ENCODE measurements around the gene FAM3D. TPM values are rescaled to one million over a fixed set of nuclear protein-coding genes. Genes with fewer than 3 reads are reported as not detected.
"Not testable (repeated sequence)": the region's sequence is repeated elsewhere in the genome, so short reads cannot be mapped to it uniquely, and the experiment has no call there.

FAM3D gene, protein sequence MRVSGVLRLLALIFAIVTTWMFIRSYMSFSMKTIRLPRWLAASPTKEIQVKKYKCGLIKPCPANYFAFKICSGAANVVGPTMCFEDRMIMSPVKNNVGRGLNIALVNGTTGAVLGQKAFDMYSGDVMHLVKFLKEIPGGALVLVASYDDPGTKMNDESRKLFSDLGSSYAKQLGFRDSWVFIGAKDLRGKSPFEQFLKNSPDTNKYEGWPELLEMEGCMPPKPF
- total RNA-seq = not detected
- long read RNA-seq = 0 reads

DNA sequence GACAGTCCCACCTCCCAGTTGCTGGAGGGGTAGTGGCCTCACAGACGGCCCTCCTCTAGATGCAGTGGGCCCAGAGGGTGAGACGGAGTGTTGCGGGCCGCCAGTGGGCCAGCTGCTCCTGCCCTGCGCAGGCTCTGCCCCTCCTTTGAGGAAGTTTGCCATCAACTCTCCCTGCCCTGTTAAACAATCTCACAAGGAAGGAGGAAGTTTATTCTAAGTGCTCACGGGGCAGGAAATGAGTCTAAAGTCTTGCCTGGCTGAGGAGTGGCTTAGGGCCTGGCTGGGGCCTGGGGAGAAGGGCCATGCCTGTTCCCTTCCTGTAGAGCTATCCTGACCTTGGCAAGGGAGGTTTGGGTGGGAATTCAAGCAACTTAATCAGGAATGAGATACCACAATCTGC is at the start of gene FAM3D:
FAM3D (minus strand) TSS at position 92 of the 400 bp plus-strand sequence. CDS start 11,211 bp downstream, outside the sequence.
- WGBS (ENCODE audit: insufficient coverage, low coverage, low lambda C conversion rate, missing lambda C conversion rate) = 38% methylated on average over 2 of the region's 6 CpGs
- no peak within 1 kb of the TSS for H3K27ac ChIP-seq
- H3K9me3 ChIP-seq = no peaks in the 10 kb centered on the region
- DNase-seq (no peak), ATAC-seq (peak; percentile 54 to 69 (median 64))
- no peaks in the 10 kb centered on the region for H3K36me3 ChIP-seq
- TF ChIP-seq, protein P1, sequence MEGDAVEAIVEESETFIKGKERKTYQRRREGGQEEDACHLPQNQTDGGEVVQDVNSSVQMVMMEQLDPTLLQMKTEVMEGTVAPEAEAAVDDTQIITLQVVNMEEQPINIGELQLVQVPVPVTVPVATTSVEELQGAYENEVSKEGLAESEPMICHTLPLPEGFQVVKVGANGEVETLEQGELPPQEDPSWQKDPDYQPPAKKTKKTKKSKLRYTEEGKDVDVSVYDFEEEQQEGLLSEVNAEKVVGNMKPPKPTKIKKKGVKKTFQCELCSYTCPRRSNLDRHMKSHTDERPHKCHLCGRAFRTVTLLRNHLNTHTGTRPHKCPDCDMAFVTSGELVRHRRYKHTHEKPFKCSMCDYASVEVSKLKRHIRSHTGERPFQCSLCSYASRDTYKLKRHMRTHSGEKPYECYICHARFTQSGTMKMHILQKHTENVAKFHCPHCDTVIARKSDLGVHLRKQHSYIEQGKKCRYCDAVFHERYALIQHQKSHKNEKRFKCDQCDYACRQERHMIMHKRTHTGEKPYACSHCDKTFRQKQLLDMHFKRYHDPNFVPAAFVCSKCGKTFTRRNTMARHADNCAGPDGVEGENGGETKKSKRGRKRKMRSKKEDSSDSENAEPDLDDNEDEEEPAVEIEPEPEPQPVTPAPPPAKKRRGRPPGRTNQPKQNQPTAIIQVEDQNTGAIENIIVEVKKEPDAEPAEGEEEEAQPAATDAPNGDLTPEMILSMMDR (IDR thresholded peaks at IDR 0.05) = no peak
- TF ChIP-seq POLR2A (IDR thresholded peaks at IDR 0.05) = no peak
- no peaks in the 10 kb centered on the region for H3K4me1 ChIP-seq
- no peaks in the 10 kb centered on the region for H3K27me3 ChIP-seq
- H3K4me3 ChIP-seq = no peak within 1 kb of the TSS
- intact Hi-C loops (cut with DNase I) = no loop called here

DNA sequence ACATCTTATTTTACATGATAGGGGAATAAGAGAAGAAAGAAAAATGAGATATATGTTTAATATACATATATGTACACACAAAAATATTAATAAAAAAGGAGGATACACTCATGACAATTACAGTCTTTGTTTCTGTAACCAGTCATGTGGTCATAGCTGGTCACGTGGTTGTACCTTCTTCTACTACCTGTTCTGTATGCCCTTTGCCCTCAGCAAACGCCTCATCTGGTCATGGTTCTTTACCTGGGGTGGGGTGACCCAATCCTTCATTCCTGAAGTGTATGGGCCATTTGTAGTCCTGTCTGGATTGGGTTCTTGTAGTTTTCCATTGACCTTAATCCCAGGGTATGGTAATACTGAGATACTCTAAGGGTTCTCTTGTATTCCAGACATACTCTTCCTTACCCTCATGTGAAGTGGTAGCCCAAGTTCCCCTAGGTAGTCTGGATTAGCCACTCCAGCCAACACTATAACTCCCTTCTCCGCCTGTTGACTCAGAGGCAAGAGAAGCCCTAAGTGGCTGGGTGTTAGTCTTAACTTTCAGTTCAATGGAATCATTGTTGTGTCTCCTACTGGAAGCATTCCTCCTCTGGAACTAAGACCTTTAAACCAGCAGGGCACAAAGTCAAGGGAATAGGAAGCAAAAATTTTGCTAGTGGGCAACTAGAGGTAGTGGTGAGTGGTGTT is 47.3 kb upstream of the FAM3D start:
- peaks cover 0 to under 1% (median 0%) of the 10 kb centered on the region in 4 donors for H3K4me1 ChIP-seq
- no peak overlapping the region for H3K27ac ChIP-seq
- TF ChIP-seq, protein P1 (IDR thresholded peaks at IDR 0.05) = no peak
- WGBS (ENCODE audit: insufficient coverage, low coverage, low lambda C conversion rate, missing lambda C conversion rate) = 62% methylated on average over 3 of the region's 3 CpGs
- no peaks in the 10 kb centered on the region for H3K27me3 ChIP-seq
- no peak overlapping the region for H3K4me3 ChIP-seq
- H3K36me3 ChIP-seq = no peaks in the 10 kb centered on the region
- DNase-seq (no peak), ATAC-seq (no peak)
- intact Hi-C loops (cut with DNase I) = no loop called here
- H3K9me3 ChIP-seq = no peaks in the 10 kb centered on the region

DNA sequence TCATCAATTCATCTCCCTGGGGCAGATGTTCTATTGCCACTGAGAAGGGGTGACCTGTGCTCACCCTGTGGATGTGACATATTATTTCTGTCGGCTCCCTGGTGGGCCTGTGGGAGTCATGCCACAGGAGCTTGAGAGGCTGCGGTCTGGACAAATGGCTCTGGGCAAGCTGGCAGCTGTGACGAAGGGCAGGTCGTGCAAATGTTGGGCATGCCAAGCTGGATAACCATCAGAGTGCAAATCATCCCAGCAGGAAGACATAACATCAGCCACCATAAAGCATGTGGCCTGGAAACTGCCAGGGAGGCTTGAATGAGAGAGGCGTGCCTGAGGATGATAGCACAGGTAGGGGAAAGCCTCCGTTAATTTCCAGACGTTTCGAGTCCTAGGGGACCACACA is 45.3 kb upstream of the FAM3D start:
- 58% methylated on average over 3 of the region's 8 CpGs for WGBS (ENCODE audit: insufficient coverage, low coverage, low lambda C conversion rate, missing lambda C conversion rate)
- TF ChIP-seq POLR2A (IDR thresholded peaks at IDR 0.05) = no peak
- TF ChIP-seq, protein P1 (IDR thresholded peaks at IDR 0.05) = no peak
- Histone ChIP-seq H3K4me3 (no peak overlapping the region), H3K4me1 (peaks cover 0 to 21% (median 6%) of the 10 kb centered on the region in 4 donors), H3K36me3 (no peaks in the 10 kb centered on the region), H3K9me3 (no peaks in the 10 kb centered on the region), H3K27ac (no peak overlapping the region), H3K27me3 (no peaks in the 10 kb centered on the region)
- DNase-seq (no peak), ATAC-seq (no peak)
- intact Hi-C loops (cut with DNase I) = no loop called here

DNA sequence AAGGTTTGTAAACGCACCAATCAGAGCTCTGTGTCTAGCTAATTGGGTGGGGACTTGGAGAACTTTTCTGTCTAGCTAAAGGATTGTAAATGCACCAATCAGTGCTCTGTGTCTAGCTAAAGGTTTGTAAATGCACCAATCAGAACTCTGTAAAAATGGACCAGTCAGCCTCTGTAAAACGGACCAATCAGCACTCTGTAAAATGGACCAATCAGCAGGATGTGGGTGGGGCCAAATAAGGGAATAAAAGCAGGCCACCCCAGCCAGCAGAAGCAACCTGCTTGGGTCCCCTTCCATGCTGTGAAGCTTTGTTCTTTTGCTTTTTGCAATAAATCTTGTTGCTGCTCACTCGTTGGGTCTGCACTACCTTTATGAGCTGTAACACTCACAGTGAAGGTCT is 42.4 kb upstream of the FAM3D start:
- Histone ChIP-seq H3K27ac (peak overlapping the region in 1 of 3 donors; percentile 57), H3K4me1 (peaks cover 0 to 23% (median 8%) of the 10 kb centered on the region in 4 donors)
- H3K27me3 ChIP-seq; DNase-seq; H3K4me3 ChIP-seq; H3K36me3 ChIP-seq; H3K9me3 ChIP-seq; intact Hi-C loops (cut with DNase I); ATAC-seq: not testable (repeated sequence)
- WGBS (ENCODE audit: insufficient coverage, low coverage, low lambda C conversion rate, missing lambda C conversion rate) = 61% methylated on average over 2 of the region's 3 CpGs

DNA sequence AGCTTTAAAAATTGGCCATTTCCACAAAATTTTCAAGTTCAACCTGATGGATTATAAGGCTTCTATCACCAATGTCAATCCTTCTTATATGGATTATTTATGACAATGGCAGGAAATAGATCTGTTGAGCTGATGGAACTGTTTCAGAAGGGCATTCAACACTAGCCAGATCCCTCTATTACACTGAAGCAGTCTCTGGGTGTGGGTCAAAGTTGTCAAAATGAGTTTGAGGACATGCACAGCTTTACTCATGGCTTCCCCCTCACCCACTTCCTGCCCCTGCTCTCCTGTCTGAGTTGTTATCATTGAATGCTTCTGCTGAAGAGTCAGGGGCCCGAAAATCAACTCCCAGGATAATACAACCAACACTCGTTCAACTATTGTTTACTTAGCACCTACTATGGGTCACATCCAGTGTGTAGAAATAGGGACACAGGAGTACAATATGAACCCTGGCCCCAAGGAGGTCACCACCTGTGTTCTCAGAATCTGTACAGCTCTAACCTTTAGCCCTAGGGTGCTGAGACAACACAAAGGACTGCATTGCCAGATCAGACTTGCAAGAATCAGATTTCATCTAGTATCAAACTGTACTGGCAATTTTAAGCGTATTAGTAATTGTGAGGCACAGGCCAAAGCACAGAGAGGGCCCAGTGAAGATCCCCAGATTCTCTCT is 41.7 kb upstream of the FAM3D start:
- intact Hi-C loops (cut with DNase I) = no loop called here
- WGBS (ENCODE audit: insufficient coverage, low coverage, low lambda C conversion rate, missing lambda C conversion rate) = 40% methylated on average over 3 of the region's 3 CpGs
- peak overlapping the region; percentile 33 to 65 (median 57) for H3K27ac ChIP-seq
- no peaks in the 10 kb centered on the region for H3K9me3 ChIP-seq
- no peak for TF ChIP-seq POLR2A (IDR thresholded peaks at IDR 0.05)
- TF ChIP-seq, protein P1 (IDR thresholded peaks at IDR 0.05) = no peak
- DNase-seq (peak in 1 of 3 donors; percentile 54), ATAC-seq (peak; percentile 82 to 97 (median 87))
- H3K4me1 ChIP-seq = peaks cover 0 to 23% (median 8%) of the 10 kb centered on the region in 4 donors
- H3K27me3 ChIP-seq = no peaks in the 10 kb centered on the region
- H3K36me3 ChIP-seq = no peaks in the 10 kb centered on the region
- no peak overlapping the region for H3K4me3 ChIP-seq
